Upper lobe of left lung (tissue), 6 donors: ENCODE results near the gene SEC24A. TPM values are rescaled to one million over a fixed set of nuclear protein-coding genes. Genes with fewer than 3 reads are reported as not detected.
"Not testable (repeated sequence)": the region's sequence is repeated elsewhere in the genome, so short reads cannot be mapped to it uniquely, and the experiment has no call there.

Experiments used
- ATAC-seq, 2 donors: fragments of 200-7000 bp; cut with Tn5 transposase; one replicate each; pipeline ENCODE4 v1.9.1; 2022; ENCODE audit warnings: mild to moderate bottlenecking in 2 of 2, moderate library complexity in 2 of 2; ENCODE audit not compliant: low FRiP score in 2 of 2
- DNase-seq, 2 donors: peaks; one replicate each; pipeline ENCODE4 v3.0.0-alpha.2; 2019 to 2020
- H3K27ac ChIP-seq, 4 donors: fragments of 200-600 bp; sonication (generic); one replicate each; pipeline ENCODE4 v1.5.1; 2016 to 2019
- H3K27me3 ChIP-seq, 4 donors: fragments of 200-600 bp; sonication (generic); one replicate each; pipeline ENCODE4 v1.5.1; 2017 to 2019
- H3K36me3 ChIP-seq, 4 donors: fragments of 200-600 bp; sonication (generic); one replicate each; pipeline ENCODE4 v1.5.1; 2016 to 2019
- H3K4me1 ChIP-seq, 4 donors: fragments of 200-600 bp; sonication (generic); one replicate each; pipeline ENCODE4 v1.5.1; 2018 to 2019
- H3K4me3 ChIP-seq, 4 donors: fragments of 200-600 bp; sonication (generic); one replicate each; pipeline ENCODE4 v1.5.1; 2017 to 2019; ENCODE audit warnings: mild to moderate bottlenecking in 2 of 4, moderate library complexity in 1 of 4
- H3K9me3 ChIP-seq, 4 donors: fragments of 200-600 bp; sonication (generic); one replicate each; pipeline ENCODE4 v1.5.1; 2018 to 2019
- EP300 ChIP-seq, 4 donors: sonication (generic); formaldehyde crosslinking; IDR thresholded peaks; one replicate each; pipeline ENCODE4 v1.5.1; 2017; ENCODE audit warnings: antibody characterized with exemption in 4 of 4, control low read depth in 2 of 4
- POLR2A ChIP-seq, 4 donors: fragments of 450-650 bp; IDR thresholded peaks; one replicate each; pipeline ENCODE4 v1.5.1; 2016 to 2017; ENCODE audit warnings: antibody characterized with exemption in 4 of 4, mild to moderate bottlenecking in 2 of 4
- POLR2AphosphoS5 ChIP-seq, 2 donors: sonication (generic); formaldehyde crosslinking; IDR thresholded peaks; one replicate each; pipeline ENCODE4 v1.5.1; 2017; ENCODE audit warnings: antibody characterized with exemption in 2 of 2
- WGBS, 2 donors: methylation state at CpG; one replicate each; pipeline ENCODE4 v1.1.5; 2017 to 2018; 5-methylcytosine and 5-hydroxymethylcytosine counted together
- total RNA-seq, 6 donors: library from RNA; depleted of rRNA in 4 of 6; stranded (reverse); fragments of >200 nt in 4 of 6; gene quantifications; one replicate each; pipeline versions ENCODE4 v1.1.0 to v1.2.1, GENCODE V29; 2016 to 2021
- TF ChIP-seq, protein P1 (sequence below), 6 experiments: fragments of 450-650 bp in 4 of 6; fragments of 200-600 bp in 2 of 6; sonication (generic) in 2 of 6; IDR thresholded peaks; one replicate each; pipeline ENCODE4 v1.5.1; 2016 to 2019; ENCODE audit warnings: antibody characterized with exemption in 6 of 6
- donor health status: DM: no; HTN: no; CAD: no; lungs with moderate emphysema.
- donor health status: DM: no; HTN: yes; CAD: no; lungs with severe emphysema.

Gene SEC24A
- total RNA-seq, 6 donors from 2014 or later, result 3.8 to 23.4 (median 16.8) TPM

DNA sequence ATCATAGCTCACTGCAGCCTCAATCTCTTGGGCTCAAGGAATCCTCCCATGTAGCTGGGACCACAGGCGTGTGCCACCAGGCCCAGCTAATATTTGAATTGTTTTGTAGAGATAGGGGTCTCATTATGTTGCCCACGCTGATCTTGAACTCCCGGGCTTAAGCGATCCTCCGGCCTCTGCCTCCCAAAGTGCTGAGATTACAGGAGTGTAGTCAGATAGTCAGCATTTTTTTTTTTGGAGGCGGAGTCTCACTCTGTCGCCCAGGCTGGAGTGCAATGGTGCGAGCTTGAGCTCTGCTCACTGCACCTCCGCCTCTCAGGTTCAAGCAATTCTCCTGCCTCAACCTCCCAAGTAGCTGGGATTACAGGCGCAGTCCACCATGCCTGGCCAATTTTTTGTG lies 14.4 kb upstream of the SEC24A start:
- DNase-seq (no peak), ATAC-seq (no peak)
- H3K27me3 ChIP-seq, result no peaks in the 10 kb centered on the region
- H3K4me1 ChIP-seq, result peaks cover 10 to 31% (median 13%) of the 10 kb centered on the region in 4 donors
- 91% methylated on average over 9 to 10 of the region's 10 CpGs for WGBS, 2 donors
- no peaks in the 10 kb centered on the region for H3K36me3 ChIP-seq
- TF ChIP-seq POLR2AphosphoS5 (IDR thresholded peaks at IDR 0.05), result no peak
- no peak for TF ChIP-seq POLR2A (IDR thresholded peaks at IDR 0.05)
- no peak for TF ChIP-seq EP300 (IDR thresholded peaks at IDR 0.05)
- no peak overlapping the region for H3K27ac ChIP-seq
- H3K4me3 ChIP-seq, result no peak overlapping the region
- no peaks in the 10 kb centered on the region for H3K9me3 ChIP-seq

DNA sequence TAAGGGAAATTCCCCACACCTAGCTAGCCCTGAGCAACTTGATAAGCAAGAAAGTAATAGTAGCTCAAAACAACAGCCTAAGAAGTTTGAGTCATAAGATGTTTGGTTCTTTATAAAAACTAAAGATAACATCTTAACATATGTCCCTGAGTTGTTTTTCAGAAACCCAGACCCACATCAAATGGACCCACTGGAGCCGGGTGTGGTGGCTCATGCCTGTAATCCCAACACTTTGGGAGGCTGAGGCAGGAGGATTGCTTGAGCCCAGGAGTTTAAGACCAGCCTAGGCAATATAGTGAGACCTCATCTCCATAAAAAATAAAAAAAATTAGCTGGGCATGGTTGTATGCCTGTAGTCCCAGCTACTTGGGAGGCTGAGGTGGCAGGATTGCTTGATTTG lies 13.2 kb upstream of the SEC24A start:
- WGBS, 2 donors, result 75 to 92% methylated on average over 1 of the region's 1 CpG
- not testable (repeated sequence) for H3K9me3 ChIP-seq, DNase-seq, H3K27ac ChIP-seq, H3K4me3 ChIP-seq, H3K36me3 ChIP-seq, ATAC-seq, H3K27me3 ChIP-seq
- peaks cover 10 to 27% (median 13%) of the 10 kb centered on the region in 4 donors for H3K4me1 ChIP-seq

DNA sequence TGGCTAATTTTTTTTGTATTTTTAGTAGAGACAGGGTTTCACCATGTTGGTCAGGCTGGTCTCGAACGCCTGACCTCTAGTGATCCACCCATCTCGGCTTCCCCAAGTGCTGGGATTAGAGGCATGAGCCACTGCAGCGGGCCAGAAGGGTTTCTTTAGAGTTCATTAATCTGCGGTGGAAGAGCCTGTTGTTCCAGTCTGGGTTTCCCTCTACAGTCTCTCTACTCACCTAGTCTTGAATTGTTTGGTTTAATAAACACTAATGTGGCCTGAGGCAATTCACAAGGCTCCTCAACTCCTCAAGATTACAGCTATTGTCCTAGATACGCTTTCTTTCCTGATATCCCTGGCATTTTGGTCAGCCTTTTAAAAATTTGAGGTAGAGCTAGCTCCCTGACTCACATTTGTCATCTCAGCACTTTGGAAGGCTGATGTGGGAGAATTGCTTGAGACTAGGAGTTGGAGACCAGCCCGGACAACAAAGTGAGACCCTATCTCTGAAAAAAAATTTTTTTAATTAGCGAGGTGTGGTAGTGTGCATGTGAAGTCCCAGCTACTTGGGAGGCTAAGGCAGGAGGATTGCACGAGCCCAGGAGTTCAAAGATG lies 11.4 kb upstream of the SEC24A start:
- Histone ChIP-seq H3K9me3 (no peaks in the 10 kb centered on the region), H3K4me1 (peaks cover 0 to 8% (median 3%) of the 10 kb centered on the region in 4 donors), H3K27me3 (no peaks in the 10 kb centered on the region), H3K4me3 (no peak overlapping the region), H3K36me3 (no peaks in the 10 kb centered on the region), H3K27ac (no peak overlapping the region)
- ATAC-seq, result no peak
- TF ChIP-seq EP300 (IDR thresholded peaks at IDR 0.05) (no peak), POLR2AphosphoS5 (IDR thresholded peaks at IDR 0.05) (no peak), POLR2A (IDR thresholded peaks at IDR 0.05) (no peak)
- TF ChIP-seq, protein P1, sequence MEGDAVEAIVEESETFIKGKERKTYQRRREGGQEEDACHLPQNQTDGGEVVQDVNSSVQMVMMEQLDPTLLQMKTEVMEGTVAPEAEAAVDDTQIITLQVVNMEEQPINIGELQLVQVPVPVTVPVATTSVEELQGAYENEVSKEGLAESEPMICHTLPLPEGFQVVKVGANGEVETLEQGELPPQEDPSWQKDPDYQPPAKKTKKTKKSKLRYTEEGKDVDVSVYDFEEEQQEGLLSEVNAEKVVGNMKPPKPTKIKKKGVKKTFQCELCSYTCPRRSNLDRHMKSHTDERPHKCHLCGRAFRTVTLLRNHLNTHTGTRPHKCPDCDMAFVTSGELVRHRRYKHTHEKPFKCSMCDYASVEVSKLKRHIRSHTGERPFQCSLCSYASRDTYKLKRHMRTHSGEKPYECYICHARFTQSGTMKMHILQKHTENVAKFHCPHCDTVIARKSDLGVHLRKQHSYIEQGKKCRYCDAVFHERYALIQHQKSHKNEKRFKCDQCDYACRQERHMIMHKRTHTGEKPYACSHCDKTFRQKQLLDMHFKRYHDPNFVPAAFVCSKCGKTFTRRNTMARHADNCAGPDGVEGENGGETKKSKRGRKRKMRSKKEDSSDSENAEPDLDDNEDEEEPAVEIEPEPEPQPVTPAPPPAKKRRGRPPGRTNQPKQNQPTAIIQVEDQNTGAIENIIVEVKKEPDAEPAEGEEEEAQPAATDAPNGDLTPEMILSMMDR (IDR thresholded peaks at IDR 0.05), result no peak
- WGBS, 2 donors, result 68 to 81% methylated on average over 9 of the region's 9 CpGs
- peak in 1 of 2 donors; percentile 31 for DNase-seq

DNA sequence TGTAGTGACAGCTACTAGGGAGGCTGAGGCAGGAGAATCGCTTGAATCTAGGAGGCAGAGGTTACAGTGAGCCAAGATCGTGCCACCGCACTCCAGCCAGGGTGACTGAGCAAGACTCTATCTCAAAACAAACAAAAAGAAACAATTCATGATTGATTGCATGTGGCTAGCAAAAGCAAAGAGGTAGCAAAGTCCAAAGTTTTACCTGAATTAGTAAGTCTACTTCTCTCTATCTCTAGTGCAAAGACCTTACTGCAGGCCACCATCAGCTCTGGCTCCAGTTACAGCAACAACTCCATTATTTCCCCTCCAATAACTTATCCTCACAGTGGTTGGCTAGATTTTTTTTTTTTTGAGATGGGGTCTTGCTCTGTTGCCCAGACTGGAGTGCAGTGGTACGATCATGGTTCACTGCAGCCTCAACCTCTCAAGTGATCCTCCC lies 9.8 kb upstream of the SEC24A start:
- WGBS, 2 donors, result 71 to 80% methylated on average over 4 of the region's 4 CpGs
- Histone ChIP-seq H3K4me1 (no peaks in the 10 kb centered on the region), H3K4me3 (no peak overlapping the region), H3K27ac (no peak overlapping the region), H3K36me3 (no peaks in the 10 kb centered on the region), H3K9me3 (no peaks in the 10 kb centered on the region), H3K27me3 (no peaks in the 10 kb centered on the region)
- no peak for DNase-seq
- TF ChIP-seq POLR2A (IDR thresholded peaks at IDR 0.05) (no peak), EP300 (IDR thresholded peaks at IDR 0.05) (no peak), POLR2AphosphoS5 (IDR thresholded peaks at IDR 0.05) (no peak)
- TF ChIP-seq, protein P1 (IDR thresholded peaks at IDR 0.05), result no peak
- ATAC-seq, result no peak

DNA sequence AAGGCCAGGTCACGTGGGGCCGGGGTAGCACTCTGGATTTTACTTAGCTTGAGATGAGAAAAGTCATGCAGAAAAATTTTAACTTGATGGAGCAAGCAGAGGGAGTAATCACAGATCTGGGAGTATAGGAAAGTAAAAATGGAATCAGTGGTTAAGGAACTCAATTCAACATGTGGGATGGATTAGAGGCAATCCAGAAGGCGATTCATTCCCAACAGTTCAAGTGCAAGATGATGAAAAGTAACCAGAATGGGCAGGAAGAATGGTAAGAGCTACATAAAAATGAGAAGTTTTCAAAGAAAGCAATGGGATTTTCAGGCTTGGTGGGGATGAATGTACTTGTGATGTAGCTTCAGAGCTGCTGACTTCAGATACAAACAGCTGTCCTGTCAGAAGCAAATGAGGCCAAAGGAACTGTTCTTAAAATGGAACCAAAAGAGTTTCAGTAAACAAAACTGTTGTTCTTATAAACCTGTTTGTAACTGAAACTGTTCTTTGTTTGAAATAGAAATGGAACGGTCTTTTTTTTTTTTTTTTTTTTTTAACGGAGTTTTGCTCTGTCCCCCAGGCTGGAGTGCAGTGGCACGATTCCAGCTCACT lies 5.6 kb upstream of the SEC24A start:
- Histone ChIP-seq H3K27me3 (no peaks in the 10 kb centered on the region), H3K4me1 (peaks cover 5 to 13% (median 8%) of the 10 kb centered on the region in 4 donors), H3K36me3 (no peaks in the 10 kb centered on the region), H3K27ac (no peak overlapping the region), H3K4me3 (no peak overlapping the region), H3K9me3 (no peaks in the 10 kb centered on the region)
- TF ChIP-seq POLR2A (IDR thresholded peaks at IDR 0.05) (no peak), POLR2AphosphoS5 (IDR thresholded peaks at IDR 0.05) (no peak), EP300 (IDR thresholded peaks at IDR 0.05) (no peak)
- TF ChIP-seq, protein P1 (IDR thresholded peaks at IDR 0.05), result no peak
- 85 to 90% methylated on average over 6 of the region's 6 CpGs for WGBS, 2 donors
- ATAC-seq (no peak), DNase-seq (no peak)
